Measurements from ENCODE around the gene TLE4. TPM values are rescaled to one million over a fixed set of nuclear protein-coding genes. Genes with fewer than 3 reads are reported as not detected.
"Not testable (repeated sequence)": the region's sequence is repeated elsewhere in the genome, so short reads cannot be mapped to it uniquely, and the experiment has no call there.

TLE4 gene
- total and polyA plus RNA-seq, 2 experiments from 2014 or later: 45.8 to 72.9 TPM

DNA sequence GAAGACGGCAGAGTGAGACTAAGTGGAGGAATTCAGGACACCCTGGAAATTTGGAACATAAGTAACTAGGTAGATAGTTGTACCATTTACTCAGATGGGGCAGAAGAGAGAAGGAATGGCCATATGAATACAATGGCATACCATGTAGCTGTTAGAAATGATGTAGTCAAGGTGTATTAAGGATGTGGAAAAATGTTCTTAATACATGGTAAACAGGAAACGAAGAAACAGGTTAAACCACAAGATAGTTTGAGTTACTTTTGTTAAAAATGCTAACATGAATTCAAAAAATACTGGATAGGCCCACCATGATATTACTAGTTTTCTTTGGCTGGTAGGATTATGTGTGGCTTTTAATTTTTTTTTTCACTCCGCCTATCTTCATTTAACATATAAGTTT, 68.3 kb downstream of the TLE4 start:
- not testable (repeated sequence) for H3K4me1 Mint-ChIP-seq; ATAC-seq; H3K9me3 Mint-ChIP-seq; DNase-seq (ENCODE audit: low spot score); H3K4me3 Mint-ChIP-seq; H3K4me3 ChIP-seq; H3K4me2 ChIP-seq; H3K27me3 Mint-ChIP-seq (ENCODE audit: insufficient read depth, low read depth, poor library complexity); H2AFZ ChIP-seq; H3K27me3 ChIP-seq (ENCODE audit: insufficient read depth); H3K36me3 ChIP-seq (ENCODE audit: insufficient read depth); H3K9me2 ChIP-seq (ENCODE audit: insufficient read depth); H3K4me1 ChIP-seq (ENCODE audit: insufficient read depth); H3K27ac Mint-ChIP-seq; H3K27ac ChIP-seq (ENCODE audit: low read depth); H4K20me1 ChIP-seq (replicated peaks; ENCODE audit: insufficient read depth); H3F3A ChIP-seq (replicated peaks; ENCODE audit: low read depth)
- H3K36me3 Mint-ChIP-seq (ENCODE audit: low read depth): peaks cover 29% of the 10 kb centered on the region
- H3K79me2 ChIP-seq (replicated peaks; ENCODE audit: insufficient read depth): peaks cover 34% of the 10 kb centered on the region

DNA sequence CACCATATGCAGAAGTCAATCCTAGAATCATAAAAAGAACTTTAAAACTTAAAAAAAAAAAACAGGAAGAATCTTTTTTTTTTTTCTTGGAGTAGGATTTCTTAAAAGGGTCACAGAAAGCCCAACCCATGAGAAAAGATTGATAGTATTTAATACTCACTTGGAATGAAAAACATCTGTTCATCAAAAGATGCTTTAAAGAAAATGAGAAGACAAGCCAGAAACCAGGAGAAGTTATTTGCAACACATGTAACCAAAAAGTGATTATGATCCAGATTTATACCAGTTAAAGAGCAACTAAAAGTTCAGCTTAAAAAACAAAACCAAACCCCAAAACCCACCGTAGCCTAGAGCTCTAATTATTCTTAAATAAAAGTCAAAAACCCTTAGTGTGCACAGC, 69.3 kb downstream of the TLE4 start:
- Histone ChIP-seq H3F3A (replicated peaks; ENCODE audit: low read depth) (no peaks in the 10 kb centered on the region), H3K79me2 (replicated peaks; ENCODE audit: insufficient read depth) (peaks cover 25% of the 10 kb centered on the region), H3K4me3 (no peak overlapping the region), H3K27me3 (ENCODE audit: insufficient read depth) (no peaks in the 10 kb centered on the region), H3K4me1 (ENCODE audit: insufficient read depth) (no peaks in the 10 kb centered on the region; the same call in 1 of the 2 replicates), H2AFZ (no peak overlapping the region), H3K9me2 (ENCODE audit: insufficient read depth) (no peaks in the 10 kb centered on the region), H3K36me3 (ENCODE audit: insufficient read depth) (no peaks in the 10 kb centered on the region), H4K20me1 (replicated peaks; ENCODE audit: insufficient read depth) (peaks cover 4% of the 10 kb centered on the region; the same call in 1 of the 2 replicates), H3K4me2 (no peak overlapping the region), H3K27ac (ENCODE audit: low read depth) (no peak overlapping the region)
- H3K4me3 Mint-ChIP-seq: no peak overlapping the region
- peaks cover 8% of the 10 kb centered on the region; the same call in 2 of the 3 replicates for H3K9me3 Mint-ChIP-seq
- H3K4me1 Mint-ChIP-seq: no peaks in the 10 kb centered on the region; the same call in 2 of the 3 replicates
- TF ChIP-seq ZNF331 (CRISPR knock-in tag; IDR thresholded peaks at IDR 0.05; ENCODE audit: low read depth) (no peak), EZH2phosphoT487 (IDR thresholded peaks at IDR 0.05; ENCODE audit: unreplicated experiment) (no peak)
- no peak overlapping the region for H3K27ac Mint-ChIP-seq
- peaks cover 2% of the 10 kb centered on the region for H3K27me3 Mint-ChIP-seq (ENCODE audit: insufficient read depth, low read depth, poor library complexity)
- DNase-seq (ENCODE audit: low spot score) (no peak), ATAC-seq (no peak)
- peaks cover 30% of the 10 kb centered on the region for H3K36me3 Mint-ChIP-seq (ENCODE audit: low read depth)

DNA sequence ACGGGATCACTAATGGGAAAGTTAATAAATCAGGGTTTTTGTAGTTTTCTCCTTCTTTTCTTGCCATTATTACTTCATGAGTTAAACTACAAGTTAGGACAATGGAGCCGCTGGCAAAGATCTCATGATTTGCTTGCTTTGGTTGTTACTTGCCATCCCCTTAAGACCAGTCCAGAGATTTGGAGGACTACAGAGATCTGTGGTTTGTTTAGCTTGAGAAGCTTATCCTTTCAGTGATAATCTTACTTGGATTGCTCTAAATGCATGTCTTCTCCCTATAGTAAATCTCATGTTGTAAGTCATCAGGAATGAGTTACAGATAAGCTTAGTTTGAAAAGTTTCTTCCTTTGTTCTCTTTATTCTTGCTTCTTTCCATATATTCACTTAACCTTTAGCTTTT, 70.9 kb downstream of the TLE4 start:
- peaks cover 13% of the 10 kb centered on the region for H3K79me2 ChIP-seq (replicated peaks; ENCODE audit: insufficient read depth)
- H3K4me1 Mint-ChIP-seq: no peaks in the 10 kb centered on the region; the same call in 2 of the 3 replicates

More for the DNA sequence above, 70.9 kb downstream of the TLE4 start:
- Histone ChIP-seq H3K4me1 (ENCODE audit: insufficient read depth) (no peaks in the 10 kb centered on the region), H3K4me2 (no peak overlapping the region), H3K4me3 (no peak overlapping the region), H3K27ac (ENCODE audit: low read depth) (no peak overlapping the region), H2AFZ (no peak overlapping the region), H3K9me2 (ENCODE audit: insufficient read depth) (no peaks in the 10 kb centered on the region), H3K27me3 (ENCODE audit: insufficient read depth) (no peaks in the 10 kb centered on the region), H4K20me1 (replicated peaks; ENCODE audit: insufficient read depth) (peaks cover 4% of the 10 kb centered on the region; the same call in 1 of the 2 replicates), H3F3A (replicated peaks; ENCODE audit: low read depth) (no peaks in the 10 kb centered on the region), H3K36me3 (ENCODE audit: insufficient read depth) (no peaks in the 10 kb centered on the region)
- no peaks in the 10 kb centered on the region for H3K27me3 Mint-ChIP-seq (ENCODE audit: insufficient read depth, low read depth, poor library complexity)
- peaks cover 8% of the 10 kb centered on the region; the same call in 2 of the 3 replicates for H3K9me3 Mint-ChIP-seq
- DNase-seq (ENCODE audit: low spot score) (no peak), ATAC-seq (no peak)
- TF ChIP-seq EZH2phosphoT487 (IDR thresholded peaks at IDR 0.05; ENCODE audit: unreplicated experiment): no peak
- TF ChIP-seq, protein P1, sequence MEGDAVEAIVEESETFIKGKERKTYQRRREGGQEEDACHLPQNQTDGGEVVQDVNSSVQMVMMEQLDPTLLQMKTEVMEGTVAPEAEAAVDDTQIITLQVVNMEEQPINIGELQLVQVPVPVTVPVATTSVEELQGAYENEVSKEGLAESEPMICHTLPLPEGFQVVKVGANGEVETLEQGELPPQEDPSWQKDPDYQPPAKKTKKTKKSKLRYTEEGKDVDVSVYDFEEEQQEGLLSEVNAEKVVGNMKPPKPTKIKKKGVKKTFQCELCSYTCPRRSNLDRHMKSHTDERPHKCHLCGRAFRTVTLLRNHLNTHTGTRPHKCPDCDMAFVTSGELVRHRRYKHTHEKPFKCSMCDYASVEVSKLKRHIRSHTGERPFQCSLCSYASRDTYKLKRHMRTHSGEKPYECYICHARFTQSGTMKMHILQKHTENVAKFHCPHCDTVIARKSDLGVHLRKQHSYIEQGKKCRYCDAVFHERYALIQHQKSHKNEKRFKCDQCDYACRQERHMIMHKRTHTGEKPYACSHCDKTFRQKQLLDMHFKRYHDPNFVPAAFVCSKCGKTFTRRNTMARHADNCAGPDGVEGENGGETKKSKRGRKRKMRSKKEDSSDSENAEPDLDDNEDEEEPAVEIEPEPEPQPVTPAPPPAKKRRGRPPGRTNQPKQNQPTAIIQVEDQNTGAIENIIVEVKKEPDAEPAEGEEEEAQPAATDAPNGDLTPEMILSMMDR (conservative IDR thresholded peaks at IDR 0.05; ENCODE audit: low read depth in 2 of 2): no peak
- no peak for TF ChIP-seq STAT1 (IDR thresholded peaks at IDR 0.05; ENCODE audit: unreplicated experiment)
- H3K27ac Mint-ChIP-seq: no peak overlapping the region
- H3K36me3 Mint-ChIP-seq (ENCODE audit: low read depth): peaks cover 30% of the 10 kb centered on the region
- no peak overlapping the region for H3K4me3 Mint-ChIP-seq

All from GM23338 (cell line).